Mesodermal cell (in vitro differentiated cells): Measurements from ENCODE around the gene FBXL7.

ENCODE experiments used
- H3K27ac ChIP-seq: 2 replicates; pipeline ENCODE4 v1.7.0; 2013; ENCODE audit warnings: mild to moderate bottlenecking, low read depth, low read length, moderate library complexity; ENCODE audit not compliant: severe bottlenecking
- H3K36me3 ChIP-seq: 2 replicates; pipeline ENCODE4 v1.7.1; 2013; ENCODE audit warnings: mild to moderate bottlenecking, low read length, moderate library complexity; ENCODE audit not compliant: control insufficient read depth, insufficient read depth
- H3K4me1 ChIP-seq: one replicate; pipeline ENCODE4 v1.7.1; 2013; ENCODE audit warnings: mild to moderate bottlenecking, low read length; ENCODE audit not compliant: insufficient read depth, control insufficient read depth, poor library complexity, severe bottlenecking
- H3K4me3 ChIP-seq: 2 replicates; pipeline ENCODE4 v1.7.0; 2013; ENCODE audit warnings: low read length, control low read depth, mild to moderate bottlenecking; ENCODE audit not compliant: insufficient read depth, poor library complexity, severe bottlenecking; ENCODE audit errors: extremely low read depth
- H3K9me3 ChIP-seq: 2 replicates; pipeline ENCODE4 v1.7.1; 2013; ENCODE audit warnings: mild to moderate bottlenecking, low read length, moderate library complexity; ENCODE audit not compliant: control insufficient read depth
- WGBS, 2 experiments: methylation state at CpG; one replicate each; pipeline ENCODE4 v1.1.5; 2013; ENCODE audit warnings: missing lambda C conversion rate in 2 of 2; ENCODE audit not compliant: insufficient coverage in 2 of 2; 5-methylcytosine and 5-hydroxymethylcytosine counted together

Gene FBXL7

GRCh38 chr5:15887093-15887492, 387.1 kb downstream of the FBXL7 start:
- H3K27ac ChIP-seq, result no peak overlapping the region
- H3K4me3 ChIP-seq, result no peak overlapping the region
- H3K36me3 ChIP-seq, result no peaks in the 10 kb centered on the region
- H3K4me1 ChIP-seq, result no peaks in the 10 kb centered on the region
- H3K9me3 ChIP-seq, result no peaks in the 10 kb centered on the region
- no CpG with 5 or more reads among the region's 3 CpGs for WGBS, 2 experiments

GRCh38 chr5:15889001-15889400, 389.0 kb downstream of the FBXL7 start:
- Histone ChIP-seq H3K4me3 (no peak overlapping the region), H3K9me3 (no peaks in the 10 kb centered on the region), H3K36me3 (no peaks in the 10 kb centered on the region), H3K27ac (no peak overlapping the region), H3K4me1 (no peaks in the 10 kb centered on the region)
- WGBS, 2 experiments, result 95 to 100% methylated on average over 1 to 2 of the region's 3 CpGs

GRCh38 chr5:15893866-15894265, 393.9 kb downstream of the FBXL7 start:
- WGBS, 2 experiments, result 85 to 87% methylated on average over 10 to 11 of the region's 11 CpGs
- Histone ChIP-seq H3K27ac (no peak overlapping the region), H3K4me1 (no peaks in the 10 kb centered on the region), H3K4me3 (no peak overlapping the region), H3K9me3 (no peaks in the 10 kb centered on the region), H3K36me3 (no peaks in the 10 kb centered on the region)

- H3K4me3 ChIP-seq, result no peak overlapping the region
- H3K9me3 ChIP-seq, result no peaks in the 10 kb centered on the region
- H3K36me3 ChIP-seq, result no peaks in the 10 kb centered on the region
- H3K27ac ChIP-seq, result no peak overlapping the region
- H3K4me1 ChIP-seq, result peaks cover 2% of the 10 kb centered on the region
- WGBS, 2 experiments, result 89 to 94% methylated on average over 1 of the region's 3 CpGs
These were observed 397.7 kb downstream of the FBXL7 start for GRCh38 chr5:15897656-15898055.

GRCh38 chr5:15898641-15899040, 398.7 kb downstream of the FBXL7 start:
- Histone ChIP-seq H3K4me3 (no peak overlapping the region), H3K9me3 (no peaks in the 10 kb centered on the region)
- WGBS, 2 experiments, result 89 to 90% methylated on average over 6 of the region's 6 CpGs

GRCh38 chr5:15899481-15899880, 399.5 kb downstream of the FBXL7 start:
- Histone ChIP-seq H3K4me3 (no peak overlapping the region), H3K9me3 (no peaks in the 10 kb centered on the region), H3K27ac (no peak overlapping the region), H3K4me1 (peaks cover 2% of the 10 kb centered on the region), H3K36me3 (no peaks in the 10 kb centered on the region)
- no CpG with 5 or more reads among the region's 1 CpG for WGBS, 2 experiments

More at GRCh38 chr5:15898641-15899040, 398.7 kb downstream of the FBXL7 start:
- H3K27ac ChIP-seq, result no peak overlapping the region
- H3K4me1 ChIP-seq, result peaks cover 2% of the 10 kb centered on the region
- no peaks in the 10 kb centered on the region for H3K36me3 ChIP-seq

GRCh38 chr5:15901151-15901550, 401.2 kb downstream of the FBXL7 start:
- WGBS, 2 experiments, result 80 to 100% methylated on average over 1 of the region's 2 CpGs
- no peak overlapping the region for H3K4me3 ChIP-seq
- H3K4me1 ChIP-seq, result peaks cover 2% of the 10 kb centered on the region
- no peaks in the 10 kb centered on the region for H3K36me3 ChIP-seq
- no peak overlapping the region for H3K27ac ChIP-seq
- no peaks in the 10 kb centered on the region for H3K9me3 ChIP-seq

GRCh38 chr5:15902066-15902465, 402.1 kb downstream of the FBXL7 start:
- Histone ChIP-seq H3K36me3 (no peaks in the 10 kb centered on the region), H3K27ac (no peak overlapping the region), H3K4me3 (no peak overlapping the region), H3K4me1 (peaks cover 2% of the 10 kb centered on the region), H3K9me3 (no peaks in the 10 kb centered on the region)
- WGBS, 2 experiments, result 100% methylated on average over 2 of the region's 6 CpGs; no CpG with 5 or more reads in 1 of the 2 experiments

- Histone ChIP-seq H3K36me3 (no peaks in the 10 kb centered on the region), H3K9me3 (no peaks in the 10 kb centered on the region), H3K27ac (no peak overlapping the region), H3K4me1 (peaks cover 2% of the 10 kb centered on the region), H3K4me3 (no peak overlapping the region)
- WGBS, 2 experiments, result 100% methylated on average over 2 of the region's 2 CpGs; no CpG with 5 or more reads in 1 of the 2 experiments
These were observed 405.2 kb downstream of the FBXL7 start for GRCh38 chr5:15904899-15905830.

GRCh38 chr5:15914638-15915037, 414.7 kb downstream of the FBXL7 start:
- no peaks in the 10 kb centered on the region for H3K9me3 ChIP-seq
- H3K27ac ChIP-seq, result no peak overlapping the region
- WGBS, 2 experiments, result 80 to 93% methylated on average over 1 to 3 of the region's 3 CpGs
- no peaks in the 10 kb centered on the region for H3K36me3 ChIP-seq
- no peak overlapping the region for H3K4me3 ChIP-seq
- no peaks in the 10 kb centered on the region for H3K4me1 ChIP-seq

GRCh38 chr5:15926586-15926985, 426.6 kb downstream of the FBXL7 start:
- Histone ChIP-seq H3K4me3 (no peak overlapping the region), H3K9me3 (no peaks in the 10 kb centered on the region), H3K27ac (no peak overlapping the region), H3K4me1 (no peaks in the 10 kb centered on the region), H3K36me3 (peaks cover 8% of the 10 kb centered on the region)
- WGBS, 2 experiments, result 78% methylated on average over 2 of the region's 3 CpGs; no CpG with 5 or more reads in 1 of the 2 experiments
